Measurements from ENCODE around the gene GBX1.

GBX1 gene

DNA sequence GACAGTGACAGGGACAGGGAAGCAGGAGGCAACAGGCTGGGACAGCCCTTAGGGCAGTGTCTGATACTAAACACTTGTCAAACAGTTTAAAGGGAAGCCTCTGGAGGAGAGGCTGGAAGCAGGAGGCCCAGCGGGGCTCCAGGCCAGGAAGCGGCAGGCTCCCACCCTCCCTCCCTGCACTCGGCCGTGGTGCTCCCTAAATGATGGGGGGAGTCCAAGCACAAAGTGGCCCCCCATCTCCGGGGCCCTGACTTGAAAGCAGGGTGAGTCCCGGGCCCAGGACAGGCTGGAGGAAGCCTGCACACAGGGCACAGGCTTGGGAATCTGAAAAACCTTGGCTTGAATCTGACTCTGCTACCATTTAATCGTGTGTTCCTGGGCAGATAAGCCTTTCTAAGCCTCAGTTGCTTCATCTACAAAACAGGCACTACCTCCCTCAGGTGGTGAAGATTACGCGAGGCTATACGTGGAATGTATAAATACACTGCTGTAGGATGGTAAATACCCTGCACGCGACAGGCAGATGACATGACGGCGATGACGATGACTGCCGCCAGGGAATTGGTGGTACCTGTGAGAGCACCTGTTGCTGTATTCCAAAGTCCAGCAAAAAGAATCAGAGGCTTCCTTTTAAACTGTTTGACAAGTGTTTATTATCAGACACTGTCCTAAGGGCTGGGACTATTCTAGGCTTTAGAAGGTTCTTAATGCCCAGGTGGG lies 34.1 kb downstream of the GBX1 start:
- no peak for DNase-seq (ENCODE audit: low read depth in 2 of 2)
- H3K4me3 ChIP-seq (replicated peaks in 1 of 2; ENCODE audit: low read depth in 2 of 2, low read length in 2 of 2): no peak overlapping the region
- no peak for TF ChIP-seq CTCF (IDR thresholded peaks at IDR 0.05; ENCODE audit: low read depth, low read length)

- no peak for TF ChIP-seq CTCF (IDR thresholded peaks at IDR 0.05; ENCODE audit: low read depth, low read length)
- no peak for DNase-seq (ENCODE audit: low read depth in 2 of 2)
- no peak overlapping the region for H3K4me3 ChIP-seq (replicated peaks in 1 of 2; ENCODE audit: low read depth in 2 of 2, low read length in 2 of 2)
Measured at GRCh38 chr7:151132461-151133205, 34.9 kb downstream of the GBX1 start.

GRCh38 chr7:151131592-151132293 lies 35.8 kb downstream of the GBX1 start:
- no peak for TF ChIP-seq CTCF (IDR thresholded peaks at IDR 0.05; ENCODE audit: low read depth, low read length)
- no peak overlapping the region for H3K4me3 ChIP-seq (replicated peaks in 1 of 2; ENCODE audit: low read depth in 2 of 2, low read length in 2 of 2)

GRCh38 chr7:151131224-151131591 lies 36.3 kb downstream of the GBX1 start:
- TF ChIP-seq CTCF (IDR thresholded peaks at IDR 0.05; ENCODE audit: low read depth, low read length): no peak
- no peak overlapping the region for H3K4me3 ChIP-seq (replicated peaks in 1 of 2; ENCODE audit: low read depth in 2 of 2, low read length in 2 of 2)
- no peak for DNase-seq (ENCODE audit: low read depth in 2 of 2)

More at GRCh38 chr7:151131592-151132293, 35.8 kb downstream of the GBX1 start:
- no peak for DNase-seq (ENCODE audit: low read depth in 2 of 2)

GRCh38 chr7:151130741-151131157 lies 36.7 kb downstream of the GBX1 start:
- H3K4me3 ChIP-seq (replicated peaks in 1 of 2; ENCODE audit: low read depth in 2 of 2, low read length in 2 of 2): no peak overlapping the region
- DNase-seq (ENCODE audit: low read depth in 2 of 2): no peak
- TF ChIP-seq CTCF (IDR thresholded peaks at IDR 0.05; ENCODE audit: low read depth, low read length): no peak

DNA sequence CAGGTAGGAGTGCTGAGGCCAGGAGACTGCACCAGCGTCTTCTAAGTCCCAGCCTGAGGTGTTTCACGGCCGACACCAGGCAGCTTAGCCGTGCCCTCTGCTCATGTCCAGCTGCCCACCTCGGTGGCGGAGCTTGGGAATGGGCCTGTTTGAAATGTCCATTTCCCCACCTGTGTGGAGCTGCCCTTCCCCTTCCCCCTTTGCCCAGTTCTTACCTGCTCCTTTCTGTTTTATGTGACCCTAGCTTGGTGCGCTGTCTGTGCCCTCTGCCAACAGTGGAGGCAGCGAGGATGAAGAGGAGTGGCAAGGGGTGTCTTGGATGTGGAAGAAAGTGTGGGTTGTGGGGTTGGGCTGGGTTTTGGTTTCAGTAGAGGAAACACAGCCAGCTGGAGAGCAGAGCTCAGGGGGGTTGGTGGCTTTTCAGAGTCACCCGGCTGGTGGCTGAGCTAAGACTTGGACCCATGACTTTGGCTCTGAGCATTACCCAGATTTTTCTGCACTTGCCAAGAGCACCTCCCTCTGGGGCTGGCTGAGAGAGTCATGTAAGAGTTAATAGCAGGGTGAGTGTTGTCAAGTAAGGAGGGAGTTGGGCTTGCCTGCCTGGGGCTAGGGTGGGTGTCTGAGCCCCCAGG lies 37.4 kb downstream of the GBX1 start:
- no peak overlapping the region for H3K4me3 ChIP-seq (replicated peaks in 1 of 2; ENCODE audit: low read depth in 2 of 2, low read length in 2 of 2)
- no peak for TF ChIP-seq CTCF (IDR thresholded peaks at IDR 0.05; ENCODE audit: low read depth, low read length)
- DNase-seq (ENCODE audit: low read depth in 2 of 2): no peak

Measured in cardiac fibroblast (primary cell).